ENCODE data around the gene PHF2. TPM values are rescaled to one million over a fixed set of nuclear protein-coding genes. Genes with fewer than 3 reads are reported as not detected.

PHF2 gene
- total RNA-seq, 1 experiment from 2014 or later = 17.4 TPM

DNA sequence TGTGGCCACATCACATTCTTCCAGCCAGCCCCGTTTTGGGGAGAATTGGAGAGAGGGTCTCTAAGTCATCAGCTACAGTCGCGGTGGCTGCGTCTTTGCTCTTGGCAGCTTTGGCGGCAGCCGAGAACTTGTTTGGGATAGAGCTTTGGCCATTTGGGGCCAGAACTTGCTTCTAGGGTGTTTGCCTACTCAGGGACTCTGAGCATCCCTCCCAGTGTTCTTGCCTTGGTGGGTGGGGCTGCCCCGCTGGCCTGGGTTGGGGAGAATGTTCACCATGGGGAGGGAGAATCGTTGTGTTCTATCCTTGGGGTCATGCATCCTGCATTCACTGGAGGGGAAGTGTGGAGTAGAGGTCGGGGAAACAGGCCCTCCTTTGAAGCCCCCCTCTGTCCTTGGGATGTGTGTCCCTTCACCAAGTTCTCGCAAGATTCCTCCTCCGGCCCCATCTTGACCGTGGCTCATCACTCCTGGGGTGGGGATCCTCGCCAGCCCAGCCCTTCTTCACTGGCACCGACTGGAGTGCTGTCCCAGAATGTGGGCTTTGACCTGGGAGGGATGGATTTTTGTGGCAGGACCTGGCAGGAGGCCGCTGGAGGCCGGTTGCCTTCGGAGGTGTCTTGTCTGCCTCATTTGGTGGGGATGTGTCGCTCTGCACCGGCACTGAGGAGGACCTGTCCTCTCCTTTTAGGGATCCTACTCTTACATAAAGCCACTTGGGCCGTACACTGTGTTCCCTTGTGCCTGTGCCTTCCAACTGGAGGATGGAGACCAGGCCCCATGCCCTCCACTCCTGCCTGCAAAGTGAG is 3.5 kb downstream of the PHF2 start:
- TF ChIP-seq CTCF (conservative IDR thresholded peaks at IDR 0.05) = no peak
- H4K5ac ChIP-seq (ENCODE audit: insufficient read length, low read depth, low read length) = no peak overlapping the region
- no peaks in the 10 kb centered on the region for H3K27me3 ChIP-seq (ENCODE audit: insufficient read depth, low read length)
- no peak overlapping the region for H3K27ac ChIP-seq (ENCODE audit: insufficient read length, low read depth, low read length)
- H2AFZ ChIP-seq (ENCODE audit: low read length) = no peak overlapping the region
- no peak overlapping the region for H3K23ac ChIP-seq (ENCODE audit: insufficient read length, low read depth, low read length)
- no CpG with 5 or more reads among the region's 20 CpGs for WGBS (ENCODE audit: extremely low coverage, insufficient read length, low lambda C conversion rate)
- Mint-ChIP-seq H3K4me1 (peaks cover 32 to 44% of the 10 kb centered on the region in 2 experiments), H3K27ac (no peak overlapping the region), H3K27me3 (ENCODE audit: low read depth) (peaks cover 4% of the 10 kb centered on the region), H3K4me3 (no peak overlapping the region; a peak in 1 of 5 replicates), H3K36me3 (ENCODE audit: insufficient read depth in 1 of 3, low read depth in 3 of 3) (no peaks in the 10 kb centered on the region; a peak in 2 of 7 replicates), H3K9me3 (0 out of 5 replicates have a peak, but pooled peaks cover 0 to under 1% of the 10 kb centered on the region in 2 experiments)
- H3K56ac ChIP-seq (ENCODE audit: insufficient read length, low read depth, low read length) = no peak overlapping the region
- no peak overlapping the region for H4K8ac ChIP-seq (replicated peaks; ENCODE audit: insufficient read length, low read depth, low read length)
- no peak overlapping the region for H4K91ac ChIP-seq (ENCODE audit: insufficient read length, low read depth, low read length)
- no peak overlapping the region for H2BK15ac ChIP-seq (ENCODE audit: low read depth, low read length)
- H3K9ac ChIP-seq (ENCODE audit: extremely low read depth, insufficient read length, low read length) = no peak overlapping the region
- H2BK12ac ChIP-seq (ENCODE audit: insufficient read length, low read depth, low read length) = no peak overlapping the region
- H3K79me1 ChIP-seq (ENCODE audit: insufficient read depth, low read depth, low read length, poor library complexity, severe bottlenecking) = no peaks in the 10 kb centered on the region
- H2BK20ac ChIP-seq (ENCODE audit: low read depth, low read length, poor library complexity, severe bottlenecking) = no peak overlapping the region
- H2AK5ac ChIP-seq (ENCODE audit: insufficient read length, low read length) = no peak overlapping the region
- no peak overlapping the region for H3K4me2 ChIP-seq (ENCODE audit: insufficient read depth, insufficient read length, low read length)
- DNase-seq = no peak
- H3K18ac ChIP-seq (ENCODE audit: insufficient read length, low read depth, low read length) = no peak overlapping the region
- peaks cover 7% of the 10 kb centered on the region; the same call in 1 of the 2 replicates for H3K4me1 ChIP-seq (ENCODE audit: insufficient read depth, low read length)
- H3K23me2 ChIP-seq (ENCODE audit: insufficient read length, low read depth, low read length, poor library complexity, severe bottlenecking) = peaks cover 15% of the 10 kb centered on the region
- H4K20me1 ChIP-seq (ENCODE audit: control insufficient read depth, insufficient read depth, insufficient read length) = no peaks in the 10 kb centered on the region
- no peak overlapping the region for H2BK5ac ChIP-seq (ENCODE audit: insufficient read length, low read length)
- no peak overlapping the region for H2BK120ac ChIP-seq (ENCODE audit: low read depth, low read length, poor library complexity, severe bottlenecking)
- H3K9me3 ChIP-seq (ENCODE audit: control insufficient read depth, low read depth, low read length) = no peaks in the 10 kb centered on the region
- H3K4ac ChIP-seq (ENCODE audit: low read depth, low read length) = no peak overlapping the region
- no peak overlapping the region for H3K14ac ChIP-seq (ENCODE audit: insufficient read depth, low read length)
- H3T11ph ChIP-seq (ENCODE audit: low read length) = no peak overlapping the region
- peaks cover 2% of the 10 kb centered on the region; the same call in 1 of the 2 replicates for H3K79me2 ChIP-seq (ENCODE audit: insufficient read depth, low read length)

All from H9 (cell line).